Activated CD4-positive, alpha-beta T cell treated with anti-CD3 and anti-CD28 coated beads for 24 hours (primary cell): ENCODE measurements around the gene KRTAP4-2.
"Not testable (repeated sequence)": the region's sequence is repeated elsewhere in the genome, so short reads cannot be mapped to it uniquely, and the experiment has no call there.

ENCODE experiments used
- DNase-seq, 2 donors: peaks; one replicate each; pipeline ENCODE4 v3.0.0-alpha.2; 2020; ENCODE audit warnings: low read depth in 2 of 2

Gene KRTAP4-2

DNA sequence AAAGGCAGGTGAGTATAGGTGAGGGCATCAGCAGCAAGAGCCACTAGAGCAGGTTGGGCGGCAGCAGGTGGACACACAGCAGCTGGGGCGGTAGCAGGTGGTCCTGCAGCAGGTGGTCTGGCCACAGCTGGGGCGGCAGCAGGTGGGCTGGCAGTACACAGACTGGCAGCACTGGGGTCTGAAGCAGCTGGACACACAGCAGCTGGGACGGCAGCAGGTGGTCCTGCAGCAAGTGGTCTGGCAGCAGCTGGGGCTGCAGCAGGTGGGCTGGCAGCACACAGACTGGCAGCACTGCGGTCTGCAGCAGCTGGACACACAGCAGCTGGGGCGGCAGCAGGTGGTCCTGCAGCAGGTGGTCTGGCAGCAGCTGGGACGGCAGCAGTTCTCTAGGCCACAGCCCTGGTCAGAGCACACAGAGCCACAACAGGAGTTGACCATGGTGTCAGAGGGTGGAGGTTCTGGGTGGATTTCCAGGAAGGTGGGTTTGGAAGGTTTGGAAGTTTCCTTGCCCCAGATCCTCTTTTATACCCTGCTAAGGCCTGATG lies at the start of gene KRTAP4-2:
Gene KRTAP4-2 (minus strand): TSS at position 495 of the 545 bp plus-strand sequence. CDS start 57 bp downstream, at position 438.
- no peak for DNase-seq

DNA sequence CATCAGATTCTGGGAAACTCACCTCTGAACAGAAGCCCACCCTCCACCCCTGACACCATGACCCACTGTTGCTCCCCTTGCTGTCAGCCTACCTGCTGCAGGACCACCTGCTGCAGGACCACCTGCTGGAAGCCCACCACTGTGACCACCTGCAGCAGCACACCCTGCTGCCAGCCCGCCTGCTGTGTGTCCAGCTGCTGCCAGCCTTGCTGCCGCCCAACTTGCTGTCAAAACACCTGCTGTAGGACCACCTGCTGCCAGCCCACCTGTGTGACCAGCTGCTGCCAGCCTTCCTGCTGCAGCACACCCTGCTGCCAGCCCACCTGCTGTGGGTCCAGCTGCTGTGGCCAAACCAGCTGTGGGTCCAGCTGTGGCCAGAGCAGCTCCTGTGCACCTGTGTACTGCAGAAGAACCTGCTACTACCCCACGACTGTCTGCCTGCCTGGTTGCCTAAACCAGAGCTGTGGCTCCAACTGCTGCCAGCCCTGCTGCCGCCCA lies 48.6 kb upstream of the KRTAP4-2 start, which contains the start of gene KRTAP9-2:
Gene KRTAP9-2 (plus strand): TSS at position 51 of the 498 bp plus-strand sequence. CDS start 7 bp downstream, at position 58.
- not testable (repeated sequence) for DNase-seq

DNA sequence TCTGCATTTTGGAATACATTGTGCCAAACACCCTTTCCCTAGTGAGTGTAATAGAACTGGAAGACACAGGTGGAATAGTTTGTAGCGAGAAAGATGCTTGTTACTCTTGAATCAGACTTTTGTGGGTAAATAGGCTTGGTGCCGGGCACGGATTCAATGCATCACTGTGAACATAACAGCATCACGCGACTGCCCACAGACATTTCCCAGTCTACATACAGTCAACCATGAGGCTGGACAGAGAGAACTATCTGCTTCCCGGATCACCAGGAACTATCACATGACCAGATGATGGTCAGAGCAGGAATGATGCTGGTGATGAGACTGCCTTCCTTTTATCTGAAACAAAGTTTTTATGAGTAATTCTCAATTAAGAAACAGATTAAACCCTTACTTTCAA lies 48.0 kb upstream of the KRTAP4-2 start:
- no peak for DNase-seq

DNA sequence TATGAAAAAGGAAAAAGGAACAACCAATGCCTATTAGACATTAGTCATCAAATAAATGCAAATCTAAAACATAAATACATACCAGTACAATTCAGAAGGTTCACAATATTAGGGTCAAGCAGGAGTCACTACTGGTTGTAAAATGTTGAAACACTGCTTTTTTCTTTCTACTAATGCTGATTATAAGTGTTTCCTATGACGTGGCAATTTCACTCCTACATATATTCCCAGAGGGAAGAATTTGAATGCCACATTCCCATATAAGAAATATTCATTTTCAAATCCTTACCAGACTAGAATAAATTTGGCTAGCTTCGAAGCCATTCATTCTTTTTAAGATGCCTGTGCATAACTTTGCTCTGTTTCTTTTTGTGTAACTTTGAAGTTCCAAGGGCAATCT lies 45.8 kb upstream of the KRTAP4-2 start:
- no peak for DNase-seq

DNA sequence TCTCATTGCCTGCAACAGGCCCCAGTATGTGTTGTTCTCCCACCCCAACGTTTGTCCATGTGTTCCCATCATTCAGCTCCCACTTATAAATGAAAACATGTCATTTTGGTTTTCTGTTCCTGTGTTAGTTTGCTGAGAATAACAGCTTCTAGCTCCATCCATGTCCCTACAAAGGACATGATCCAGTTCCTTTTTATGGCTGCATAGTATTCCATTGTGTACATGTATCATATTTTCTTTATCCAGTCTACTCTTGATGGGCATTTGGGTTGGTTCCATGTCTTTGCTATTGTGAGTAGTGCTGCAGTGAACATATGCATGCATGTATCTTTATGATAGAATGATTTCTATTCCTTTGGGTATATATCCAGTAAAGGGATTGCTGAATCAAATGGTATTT lies 37.7 kb upstream of the KRTAP4-2 start:
- DNase-seq = no peak

DNA sequence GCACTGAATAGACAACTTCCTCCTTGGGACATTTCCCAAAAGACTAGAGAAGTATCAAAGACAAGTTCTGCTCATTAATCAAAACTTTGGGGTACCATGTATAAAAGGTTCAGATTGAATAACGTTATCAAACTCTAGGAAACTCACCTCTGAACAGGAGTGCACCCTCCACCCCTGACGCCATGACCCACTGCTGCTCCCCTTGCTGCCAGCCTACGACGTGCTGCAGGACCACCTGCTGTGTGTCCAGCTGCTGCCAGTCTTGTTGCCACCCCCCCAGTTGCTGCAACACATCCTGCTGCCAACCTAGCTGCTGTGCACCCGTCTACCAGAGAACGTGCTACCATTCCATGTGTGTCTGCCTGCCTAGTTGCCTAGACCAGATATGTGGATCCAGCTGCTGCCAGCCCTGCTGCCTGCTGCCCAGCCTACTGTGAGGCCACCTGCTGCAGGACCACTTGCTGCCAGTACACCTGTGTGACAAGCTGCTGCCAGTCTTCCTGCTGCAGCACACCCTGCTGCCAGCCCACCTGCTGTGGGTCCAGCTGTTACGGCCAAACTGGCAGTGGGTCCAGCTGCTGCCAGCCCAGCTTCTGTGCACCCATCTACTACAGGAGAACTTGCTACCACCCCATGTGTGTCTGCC lies 34.6 kb upstream of the KRTAP4-2 start:
- DNase-seq = no peak

DNA sequence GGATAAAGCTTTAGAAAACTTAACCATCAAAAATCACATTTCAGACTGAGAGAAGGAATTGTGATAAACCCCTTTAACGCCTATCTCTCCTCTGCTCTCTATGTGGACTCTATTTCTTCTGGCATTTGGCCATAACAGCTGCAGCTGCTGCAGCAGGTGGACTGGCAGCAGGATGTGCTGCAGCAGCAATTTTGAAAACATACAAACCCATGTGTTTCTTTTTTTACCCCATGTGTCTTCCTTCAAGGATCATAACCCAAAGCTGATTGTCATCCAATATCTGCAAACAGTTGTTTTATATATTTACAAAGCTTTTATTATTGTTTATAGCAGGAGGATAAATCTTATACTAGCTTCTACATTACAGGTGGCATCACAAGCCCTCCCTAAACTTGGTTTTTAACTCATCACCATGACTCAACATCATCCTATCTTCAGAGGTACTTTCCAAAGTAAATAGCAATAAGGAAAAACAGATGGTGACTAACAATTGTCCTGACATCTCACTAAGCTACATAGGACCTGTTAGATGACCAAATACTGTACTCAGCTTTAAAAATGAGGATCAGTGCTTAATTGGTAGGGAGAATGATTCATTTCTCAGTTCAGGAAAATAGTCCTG lies 33.9 kb upstream of the KRTAP4-2 start:
- DNase-seq = no peak

DNA sequence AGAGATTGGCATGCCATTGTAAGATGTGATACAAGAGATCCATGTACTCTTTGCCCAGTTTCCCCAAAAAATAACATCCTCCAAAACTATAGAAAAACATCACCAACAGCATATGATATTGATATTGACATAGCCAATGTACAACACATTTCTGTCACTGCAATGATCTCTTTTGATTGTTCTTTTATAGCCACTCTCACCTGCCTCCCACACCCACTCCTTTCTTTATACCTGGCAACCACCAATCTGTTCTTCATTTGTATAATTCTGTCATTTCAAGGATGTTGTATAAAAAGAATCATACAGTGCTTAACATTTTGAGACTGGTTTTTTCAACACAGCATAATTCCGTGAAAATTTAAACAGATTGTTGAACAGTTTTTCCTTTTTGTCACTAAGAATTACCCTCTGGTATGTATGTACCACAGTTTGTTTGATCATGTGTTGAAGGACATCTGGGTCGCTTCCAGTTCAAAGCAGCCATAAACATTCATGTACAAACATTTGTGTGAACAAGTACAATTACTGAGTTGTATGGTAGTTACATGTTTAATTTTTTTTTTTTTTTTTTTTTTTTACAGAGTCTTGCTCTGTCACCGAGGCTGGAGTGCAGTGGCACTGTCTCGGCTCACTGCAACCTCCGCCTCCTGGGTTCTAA lies 21.5 kb upstream of the KRTAP4-2 start:
- no peak for DNase-seq

DNA sequence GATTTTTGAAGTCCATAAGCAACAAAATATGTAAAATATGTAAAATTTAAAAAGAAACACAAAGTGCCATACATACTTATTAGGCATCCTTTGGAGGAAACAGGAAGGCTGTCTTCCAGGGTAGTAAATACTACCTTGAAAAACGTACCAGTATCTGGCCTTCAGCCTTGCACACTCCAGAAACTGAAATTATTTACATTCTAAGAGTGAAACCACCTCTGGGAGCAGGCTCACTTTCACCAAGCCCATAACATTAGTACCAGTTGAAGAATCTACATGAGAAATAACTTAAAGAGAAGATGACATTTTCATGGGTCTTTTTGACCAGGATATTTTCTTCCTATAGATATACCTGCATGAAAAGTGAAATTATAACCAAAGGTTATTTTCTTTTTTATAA lies 18.0 kb upstream of the KRTAP4-2 start:
- DNase-seq = no peak

DNA sequence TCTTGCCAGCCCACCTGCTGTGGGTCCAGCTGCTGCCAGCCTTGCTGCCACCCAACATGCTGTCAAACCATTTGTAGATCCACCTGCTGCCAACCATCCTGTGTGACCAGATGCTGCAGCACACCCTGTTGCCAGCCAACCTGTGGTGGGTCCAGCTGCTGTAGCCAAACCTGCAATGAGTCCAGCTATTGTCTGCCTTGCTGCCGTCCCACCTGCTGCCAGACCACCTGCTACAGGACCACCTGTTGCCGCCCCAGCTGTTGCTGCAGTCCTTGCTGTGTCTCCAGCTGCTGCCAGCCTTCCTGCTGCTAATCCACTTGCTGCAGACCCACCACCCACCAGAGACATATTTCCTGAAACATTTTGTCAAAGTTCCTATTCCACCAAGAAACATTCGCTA lies 12.3 kb upstream of the KRTAP4-2 start:
- no peak for DNase-seq

DNA sequence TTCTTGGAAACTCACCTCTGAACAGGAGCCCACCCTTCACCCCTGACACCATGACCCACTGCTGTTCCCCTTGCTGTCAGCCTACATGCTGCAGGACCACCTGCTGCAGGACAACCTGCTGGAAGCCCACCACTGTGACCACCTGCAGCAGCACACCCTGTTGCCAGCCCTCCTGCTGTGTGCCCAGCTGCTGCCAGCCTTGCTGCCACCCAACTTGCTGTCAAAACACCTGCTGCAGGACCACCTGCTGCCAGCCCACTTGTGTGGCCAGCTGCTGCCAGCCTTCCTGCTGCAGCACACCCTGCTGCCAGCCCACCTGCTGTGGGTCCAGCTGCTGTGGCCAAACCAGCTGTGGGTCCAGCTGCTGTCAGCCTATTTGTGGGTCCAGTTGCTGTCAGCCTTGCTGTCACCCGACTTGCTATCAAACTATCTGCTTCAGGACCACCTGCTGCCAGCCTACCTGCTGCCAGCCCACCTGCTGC lies 11.9 kb upstream of the KRTAP4-2 start, which contains the start of gene KRTAP9-1:
Gene KRTAP9-1 (plus strand): TSS at position 51 of the 482 bp plus-strand sequence. CDS start 0 bp downstream, at position 51.
- not testable (repeated sequence) for DNase-seq

DNA sequence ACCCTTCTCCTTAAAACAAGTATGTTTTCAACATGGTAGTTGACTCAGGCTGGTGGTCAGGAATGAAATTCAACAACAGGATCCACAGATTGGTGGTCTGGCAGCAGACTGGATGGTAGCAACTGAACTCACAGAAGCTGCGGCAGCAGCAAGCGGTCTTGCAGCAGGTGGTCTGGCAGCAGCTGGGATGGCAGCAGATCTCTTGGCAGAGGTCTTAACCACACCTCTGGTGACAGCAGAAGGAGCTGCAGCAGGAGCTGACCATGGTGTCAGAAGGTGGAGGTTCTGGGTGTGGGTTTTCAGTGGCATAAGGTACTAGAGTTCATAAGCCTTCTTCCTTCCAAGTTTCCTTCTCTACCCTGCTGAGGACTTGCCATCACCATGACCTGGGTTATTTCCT lies 8.9 kb upstream of the KRTAP4-2 start:
- no peak for DNase-seq

DNA sequence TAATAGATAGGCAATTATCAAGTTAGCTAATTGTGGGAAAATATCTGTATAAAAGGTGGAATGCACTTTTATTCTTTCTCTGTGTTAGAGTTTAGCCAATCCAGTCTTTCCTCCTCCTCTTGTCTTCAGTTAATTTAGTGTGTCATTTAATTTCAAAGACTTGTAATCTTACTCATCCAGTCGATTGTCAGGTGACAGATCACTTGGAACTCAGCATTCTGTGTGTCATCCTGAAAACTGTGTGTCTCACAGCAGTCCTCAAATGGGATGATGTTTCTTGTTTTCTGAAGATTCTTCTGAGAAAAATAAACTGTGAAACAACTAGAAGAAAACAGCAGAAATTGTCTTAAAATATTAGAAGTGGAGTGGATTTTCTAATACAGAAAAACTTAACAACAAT lies 7.0 kb upstream of the KRTAP4-2 start:
- no peak for DNase-seq

DNA sequence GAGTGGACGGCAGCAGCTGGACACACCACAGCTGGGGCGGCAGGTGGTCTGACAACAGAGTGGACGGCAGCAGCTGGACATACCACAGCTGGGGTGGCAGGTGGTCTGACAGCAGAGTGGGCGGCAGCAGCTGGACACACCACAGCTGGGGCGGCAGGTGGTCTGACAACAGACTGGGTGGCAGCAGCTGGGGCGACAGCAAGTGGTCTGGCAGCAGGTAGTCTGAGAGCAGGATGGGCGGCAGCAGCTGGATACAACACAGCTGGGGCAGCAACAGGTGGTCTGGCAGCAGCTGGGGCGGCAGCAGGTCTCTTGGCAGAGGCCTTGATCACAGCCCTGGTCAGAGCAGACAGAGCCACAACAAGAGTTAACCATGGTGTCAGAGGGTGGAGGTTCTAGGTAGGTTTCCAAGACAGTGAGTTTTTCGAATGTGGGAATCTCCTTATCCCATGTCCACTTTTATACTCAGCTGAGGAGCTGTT lies 6.5 kb upstream of the KRTAP4-2 start, which contains the start of gene KRTAP4-1:
Gene KRTAP4-1 (minus strand): TSS at position 432 of the 482 bp plus-strand sequence. CDS start 57 bp downstream, at position 375.
- no peak for DNase-seq

DNA sequence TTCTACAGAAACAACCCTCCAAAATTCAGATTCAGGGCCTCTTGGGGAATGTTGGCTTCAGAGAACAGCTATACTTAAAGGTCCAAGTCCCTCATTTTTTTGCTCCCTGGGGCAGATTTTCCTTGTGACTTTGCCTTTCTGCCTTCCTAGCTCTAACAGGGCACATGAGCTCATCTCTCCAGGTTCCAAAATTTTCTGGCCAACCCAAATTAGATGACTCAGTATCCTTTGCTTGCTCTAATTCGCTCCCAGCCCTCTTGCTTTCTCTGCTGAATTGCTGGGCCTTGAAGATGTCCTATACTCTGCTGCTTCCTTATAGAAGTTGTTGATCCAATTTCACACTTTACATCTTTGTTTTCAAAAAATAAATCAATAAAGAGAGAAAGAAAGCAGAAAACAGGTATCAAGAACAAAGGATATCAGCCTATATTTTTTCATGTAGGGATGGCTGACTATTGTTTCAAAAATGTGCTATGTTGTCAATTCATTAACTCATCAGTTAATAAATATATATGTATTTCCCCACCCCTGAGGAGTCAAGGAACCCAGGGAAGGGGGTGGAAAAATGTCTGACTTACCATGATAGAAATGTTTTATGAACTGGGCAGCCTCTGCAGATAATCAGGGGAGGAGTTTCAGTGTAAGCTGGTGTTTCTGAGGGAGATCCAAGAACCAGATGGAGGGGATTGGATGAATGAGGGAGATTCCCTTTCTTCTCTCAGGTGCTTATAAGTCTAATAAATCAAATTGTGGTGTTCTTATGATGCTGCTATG lies 1.0 kb upstream of the KRTAP4-2 start:
- no peak for DNase-seq

DNA sequence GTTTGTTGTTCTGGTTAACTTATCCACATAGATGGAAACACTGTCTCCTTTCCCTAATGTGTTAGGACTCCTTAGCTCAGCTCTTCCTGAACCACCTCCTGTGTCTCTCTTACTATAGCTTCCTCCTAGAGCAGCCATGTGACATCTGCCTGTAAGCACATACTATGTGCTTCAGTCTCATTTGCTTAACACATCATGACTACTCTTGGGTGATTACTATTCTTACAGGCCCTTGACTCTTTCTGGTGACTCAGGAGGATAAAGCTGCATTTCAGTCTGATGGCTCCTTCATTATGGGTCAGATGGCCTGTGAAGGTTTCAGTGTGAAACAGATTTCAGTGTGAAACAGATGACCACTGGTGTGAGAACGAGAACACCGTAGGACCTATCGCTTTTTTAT lies 320 bp upstream of the KRTAP4-2 start:
- DNase-seq = no peak

DNA sequence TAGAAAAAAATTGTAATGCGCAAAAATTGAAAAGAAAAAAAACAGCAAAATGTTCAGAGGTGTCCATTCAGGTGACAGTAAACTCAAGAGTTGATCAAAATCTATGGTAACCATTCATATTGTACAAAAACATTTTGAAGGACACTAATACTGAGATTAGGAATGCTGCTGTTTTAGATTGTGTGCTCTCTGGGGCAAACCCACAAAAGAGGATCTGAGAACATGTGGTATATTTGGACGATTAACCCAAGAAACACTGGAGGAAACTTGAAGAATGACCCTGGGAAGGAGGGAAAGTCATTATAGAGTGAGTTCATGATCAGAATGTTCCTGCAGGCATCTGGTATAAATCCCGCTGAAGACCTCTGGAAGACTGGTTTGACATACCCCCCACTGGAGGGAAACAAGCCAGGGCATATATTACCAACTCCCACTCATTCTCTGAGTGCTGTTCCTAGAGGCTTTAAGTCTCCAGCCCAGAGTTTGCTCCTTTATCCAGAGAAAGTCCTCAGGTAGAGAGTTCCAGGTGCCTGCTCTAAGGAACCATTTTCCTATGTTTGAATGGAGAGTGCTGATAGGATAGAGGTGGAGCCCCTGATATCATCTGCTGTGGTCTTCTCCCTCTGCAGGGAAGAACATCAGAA lies 1.2 kb downstream of the KRTAP4-2 start:
- DNase-seq = no peak

DNA sequence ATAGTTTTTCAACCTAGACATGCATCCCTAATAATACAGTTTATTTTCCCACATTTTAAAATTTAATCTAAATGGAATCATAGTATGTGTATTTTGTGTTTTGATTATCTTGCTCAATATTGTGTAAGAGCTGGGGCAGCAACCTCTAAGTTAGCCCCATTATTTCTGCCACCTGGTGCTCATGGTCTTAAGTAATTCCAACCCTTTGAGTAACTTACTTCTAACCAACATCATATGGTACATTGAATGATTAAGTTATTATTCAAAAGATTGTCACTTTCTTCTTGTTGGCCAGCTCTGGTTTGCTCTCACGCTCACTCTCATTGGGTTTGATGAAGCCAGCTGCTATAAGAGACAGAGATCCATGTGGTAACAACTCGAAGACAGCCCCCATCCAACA lies 6.1 kb downstream of the KRTAP4-2 start:
- DNase-seq = no peak

DNA sequence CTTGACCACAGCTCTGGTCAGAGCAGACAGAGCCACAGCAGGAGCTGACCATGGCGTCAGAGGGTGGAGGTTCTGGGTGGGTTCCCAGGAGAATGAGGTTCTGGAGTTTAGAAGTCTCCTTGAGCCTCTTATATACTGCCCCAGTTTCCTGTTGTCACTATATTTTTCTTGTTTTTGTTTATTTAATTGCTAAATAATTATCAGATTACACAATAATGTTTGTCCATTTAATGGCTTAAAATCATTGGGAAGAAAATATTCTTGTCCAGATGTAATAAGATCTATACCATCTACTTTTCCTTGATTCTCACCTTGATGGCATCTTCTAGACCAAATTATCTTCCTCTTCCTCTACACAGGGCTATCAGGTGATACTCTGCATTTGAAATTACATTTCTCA lies 9.9 kb downstream of the KRTAP4-2 start, which contains the start of gene KRTAP4-3:
Gene KRTAP4-3 (minus strand): TSS at position 101 of the 400 bp plus-strand sequence. CDS start 49 bp downstream, at position 52.
- DNase-seq = no peak

DNA sequence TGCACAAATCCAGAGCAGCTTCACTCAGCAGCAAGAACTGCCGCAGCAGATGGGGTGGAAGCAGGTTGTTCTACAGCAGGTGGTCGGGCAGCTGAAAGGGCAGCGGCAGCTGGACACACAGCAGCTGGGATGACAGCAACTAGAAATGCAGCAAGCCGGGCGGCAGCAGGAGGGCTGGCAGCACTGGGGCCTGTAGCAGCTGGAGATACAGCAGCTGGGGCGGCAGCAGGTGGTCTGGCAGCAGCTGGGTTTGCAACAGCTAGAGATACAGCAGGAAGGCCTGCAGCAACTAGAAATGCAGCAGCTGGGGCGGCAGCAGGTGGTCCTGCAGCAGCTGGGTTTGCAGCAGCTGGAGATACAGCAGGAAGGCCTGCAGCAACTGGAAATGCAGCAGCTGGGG lies 10.5 kb downstream of the KRTAP4-2 start:
- DNase-seq = no peak
